Measurements from ENCODE around the gene ACVR1B. TPM values are rescaled to one million over a fixed set of nuclear protein-coding genes. Genes with fewer than 3 reads are reported as not detected.

The ACVR1B gene
- total and polyA plus RNA-seq, 2 of the 8 experiments (the other 6 are each of a cell fraction or from before 2014, with no cell fraction given): 16.0 to 19.2 TPM

DNA sequence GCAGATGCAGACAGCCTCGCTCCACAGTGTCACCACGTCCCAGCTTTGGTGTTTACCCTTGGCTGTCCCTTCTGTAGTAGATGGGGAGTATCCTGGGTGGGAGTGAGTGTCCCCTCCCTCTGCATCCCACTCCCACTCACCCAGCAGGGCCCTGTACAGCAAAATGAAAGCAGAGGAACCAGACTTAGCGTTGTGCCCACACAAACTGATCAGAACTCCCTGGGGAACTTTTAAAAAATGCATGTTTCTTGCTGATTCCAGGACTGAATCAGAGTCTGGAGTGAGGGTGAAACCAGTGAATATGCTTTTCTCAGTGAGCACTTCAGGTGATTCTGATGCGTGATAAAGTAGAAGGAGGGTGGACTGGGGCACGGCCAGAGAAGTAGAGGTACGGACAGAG lies 41.3 kb upstream of the ACVR1B start:
- Histone ChIP-seq H3K4ac (replicated peaks; ENCODE audit: insufficient read length, low read depth, low read length) (no peak overlapping the region), H3K18ac (ENCODE audit: extremely low read depth, low read length) (no peak overlapping the region), H4K8ac (ENCODE audit: extremely low read depth, insufficient read depth, low read length) (no peak overlapping the region), H2BK5ac (ENCODE audit: low read depth, low read length) (no peak overlapping the region), H2AFZ (ENCODE audit: low read length) (no peak overlapping the region), H3K4me3 (ENCODE audit: extremely low read depth in 1 of 4, insufficient read depth in 2 of 4, low read depth in 3 of 4, low read length in 4 of 4) (no peak overlapping the region), H3K4me1 (replicated peaks in 1 of 4; ENCODE audit: control insufficient read depth in 3 of 4, insufficient read depth in 4 of 4, low read length in 3 of 4) (peaks cover 0 to 4% (median under 1%) of the 10 kb centered on the region in 4 experiments; a peak in 4 of 7 replicates), H2BK12ac (ENCODE audit: low read depth, low read length) (no peak overlapping the region), H2BK15ac (ENCODE audit: low read length) (no peak overlapping the region), H3K9ac (replicated peaks in 1 of 4; ENCODE audit: extremely low read depth in 1 of 4, low read depth in 3 of 4, low read length in 3 of 4) (no peak overlapping the region), H2BK20ac (ENCODE audit: low read length) (no peak overlapping the region), H2BK120ac (replicated peaks; ENCODE audit: low read depth, low read length) (no peak overlapping the region), H3K4me2 (ENCODE audit: insufficient read depth in 1 of 2, low read depth in 2 of 2, low read length in 2 of 2) (no peak overlapping the region), H3K79me2 (ENCODE audit: control insufficient read depth in 1 of 2, insufficient read depth in 2 of 2, low read length in 2 of 2) (no peaks in the 10 kb centered on the region), H3K23ac (ENCODE audit: insufficient read length) (no peak overlapping the region), H2AK5ac (ENCODE audit: low read depth, low read length) (no peak overlapping the region), H4K91ac (replicated peaks; ENCODE audit: insufficient read length, low read length) (no peak overlapping the region), H4K5ac (ENCODE audit: insufficient read length, low read depth, low read length) (no peak overlapping the region), H3K56ac (replicated peaks; ENCODE audit: insufficient read length, low read depth, low read length) (no peak overlapping the region), H4K20me1 (replicated peaks in 1 of 2; ENCODE audit: control insufficient read depth in 1 of 2, insufficient read depth in 2 of 2, low read length in 2 of 2) (no peaks in the 10 kb centered on the region), H3K23me2 (ENCODE audit: low read depth, low read length) (peaks cover 6% of the 10 kb centered on the region), H3K14ac (ENCODE audit: insufficient read length) (no peak overlapping the region), H3K9me3 (ENCODE audit: insufficient read depth in 2 of 2, low read depth in 1 of 2, low read length in 1 of 2) (no peaks in the 10 kb centered on the region), H3K27me3 (replicated peaks in 1 of 4; ENCODE audit: control insufficient read depth in 3 of 4, extremely low read depth in 1 of 4, insufficient read depth in 3 of 4, low read length in 3 of 4) (peaks cover 4 to 28% (median 20%) of the 10 kb centered on the region in 4 experiments), H3K36me3 (ENCODE audit: control insufficient read depth in 2 of 4, insufficient read depth in 4 of 4, low read length in 3 of 4) (peaks cover 0 to 3% (median 0%) of the 10 kb centered on the region in 4 experiments; a peak in 1 of 8 replicates), H3K27ac (ENCODE audit: low read depth, low read length) (no peak overlapping the region), H3K79me1 (ENCODE audit: low read depth, low read length) (no peaks in the 10 kb centered on the region)
- FAIRE-seq: no peak
- WGBS, 2 experiments (ENCODE audit: extremely low coverage in 1 of 2, insufficient coverage in 1 of 2, insufficient read length in 1 of 2, insufficient replicate concordance in 2 of 2, low coverage in 1 of 2, low lambda C conversion rate in 2 of 2, missing lambda C conversion rate in 1 of 2): 84% methylated on average over 6 of the region's 6 CpGs; no CpG with 5 or more reads in 1 of the 2 experiments
- no peak for TF ChIP-seq NRF1 (IDR thresholded peaks at IDR 0.05; ENCODE audit: low read depth, low read length)
- no peak for TF ChIP-seq EGR1 (IDR thresholded peaks at IDR 0.05; ENCODE audit: borderline replicate concordance, low read depth, low read length)
- TF ChIP-seq GTF2F1 (IDR thresholded peaks at IDR 0.05; ENCODE audit: borderline replicate concordance, low read depth, low read length): no peak
- TF ChIP-seq SIX5 (IDR thresholded peaks at IDR 0.05; ENCODE audit: low read depth, low read length): no peak
- TF ChIP-seq CREB1 (IDR thresholded peaks at IDR 0.05): no peak
- TF ChIP-seq POU5F1 (IDR thresholded peaks at IDR 0.05; ENCODE audit: low read depth, low read length): no peak
- TF ChIP-seq RNF2 (IDR thresholded peaks at IDR 0.05; ENCODE audit: borderline replicate concordance, low read depth, low read length, missing control alignments, poor library complexity, severe bottlenecking): no peak
- no peak for TF ChIP-seq YY1 (IDR thresholded peaks at IDR 0.05; ENCODE audit: low read depth, low read length)
- TF ChIP-seq CTBP2 (IDR thresholded peaks at IDR 0.05; ENCODE audit: borderline replicate concordance, insufficient read depth, insufficient read length, low read length): no peak
- TF ChIP-seq, protein P1, sequence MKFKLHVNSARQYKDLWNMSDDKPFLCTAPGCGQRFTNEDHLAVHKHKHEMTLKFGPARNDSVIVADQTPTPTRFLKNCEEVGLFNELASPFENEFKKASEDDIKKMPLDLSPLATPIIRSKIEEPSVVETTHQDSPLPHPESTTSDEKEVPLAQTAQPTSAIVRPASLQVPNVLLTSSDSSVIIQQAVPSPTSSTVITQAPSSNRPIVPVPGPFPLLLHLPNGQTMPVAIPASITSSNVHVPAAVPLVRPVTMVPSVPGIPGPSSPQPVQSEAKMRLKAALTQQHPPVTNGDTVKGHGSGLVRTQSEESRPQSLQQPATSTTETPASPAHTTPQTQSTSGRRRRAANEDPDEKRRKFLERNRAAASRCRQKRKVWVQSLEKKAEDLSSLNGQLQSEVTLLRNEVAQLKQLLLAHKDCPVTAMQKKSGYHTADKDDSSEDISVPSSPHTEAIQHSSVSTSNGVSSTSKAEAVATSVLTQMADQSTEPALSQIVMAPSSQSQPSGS (IDR thresholded peaks at IDR 0.05; ENCODE audit: low read length): no peak
- no peak for TF ChIP-seq TBP (IDR thresholded peaks at IDR 0.05; ENCODE audit: low read depth, low read length)
- ChIA-PET POLR2A (ENCODE audit: partially characterized antibody) (no interaction called here), CTCF (ENCODE audit: partially characterized antibody) (interaction anchor here (0.8 to 12.7 kb wide), 6 partner anchors 9 to 110 kb away, joined by 3 to 234 read pairs (median 22); no protein-coding TSS in a partner anchor)
- no peak for DNase-seq (ENCODE audit: low read depth in 1 of 2, low spot score in 2 of 2)
